Measurements from ENCODE around the gene NDUFV1.

Gene NDUFV1

DNA sequence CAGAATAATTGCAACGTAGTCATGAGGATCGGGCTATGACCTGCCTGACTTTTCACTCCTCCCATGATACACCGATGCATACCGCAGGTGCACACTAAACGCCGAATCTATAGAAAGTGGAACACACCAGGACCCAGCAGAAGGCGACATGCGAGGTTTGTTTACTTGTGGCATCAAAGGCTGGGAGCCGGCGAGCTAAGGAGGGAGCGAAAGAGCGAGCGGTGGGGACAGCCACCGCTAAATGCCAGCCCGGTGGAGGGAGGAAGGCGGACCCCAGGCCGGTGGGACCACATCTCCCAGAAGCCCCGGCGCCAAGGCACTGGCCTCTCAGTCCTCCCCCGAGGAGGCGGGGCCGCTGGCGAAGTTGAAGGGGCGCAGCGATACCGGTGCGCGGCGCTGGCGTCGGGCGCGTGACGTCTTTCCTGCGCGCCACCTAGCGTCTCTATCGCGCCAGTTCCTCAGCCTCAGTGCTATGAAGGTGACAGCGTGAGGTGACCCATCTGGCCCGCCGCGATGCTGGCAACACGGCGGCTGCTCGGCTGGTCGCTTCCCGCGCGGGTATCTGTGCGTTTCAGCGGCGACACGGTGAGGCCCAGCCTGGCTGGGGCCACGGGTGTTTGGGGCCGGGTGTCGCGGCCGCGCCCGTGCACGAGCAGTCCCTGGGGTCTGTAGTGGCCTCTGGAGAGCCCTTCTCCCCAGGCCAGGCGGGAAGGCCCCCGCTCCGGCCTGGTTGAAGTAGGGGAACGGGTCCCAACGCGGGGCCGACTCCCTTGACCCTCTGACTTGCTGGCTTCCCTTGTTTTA lies at the start of gene NDUFV1:
Gene NDUFV1, plus strand, starts transcription at position 445 of the 804 bp plus-strand sequence. Its CDS starts 69 bp downstream, at position 514.
- H3K9me3 ChIP-seq (ENCODE audit: control insufficient read depth, insufficient read depth, low read length): no peaks in the 10 kb centered on the region
- peaks cover 24% of the 10 kb centered on the region for H3K4me1 ChIP-seq (ENCODE audit: control insufficient read depth, low read length)

DNA sequence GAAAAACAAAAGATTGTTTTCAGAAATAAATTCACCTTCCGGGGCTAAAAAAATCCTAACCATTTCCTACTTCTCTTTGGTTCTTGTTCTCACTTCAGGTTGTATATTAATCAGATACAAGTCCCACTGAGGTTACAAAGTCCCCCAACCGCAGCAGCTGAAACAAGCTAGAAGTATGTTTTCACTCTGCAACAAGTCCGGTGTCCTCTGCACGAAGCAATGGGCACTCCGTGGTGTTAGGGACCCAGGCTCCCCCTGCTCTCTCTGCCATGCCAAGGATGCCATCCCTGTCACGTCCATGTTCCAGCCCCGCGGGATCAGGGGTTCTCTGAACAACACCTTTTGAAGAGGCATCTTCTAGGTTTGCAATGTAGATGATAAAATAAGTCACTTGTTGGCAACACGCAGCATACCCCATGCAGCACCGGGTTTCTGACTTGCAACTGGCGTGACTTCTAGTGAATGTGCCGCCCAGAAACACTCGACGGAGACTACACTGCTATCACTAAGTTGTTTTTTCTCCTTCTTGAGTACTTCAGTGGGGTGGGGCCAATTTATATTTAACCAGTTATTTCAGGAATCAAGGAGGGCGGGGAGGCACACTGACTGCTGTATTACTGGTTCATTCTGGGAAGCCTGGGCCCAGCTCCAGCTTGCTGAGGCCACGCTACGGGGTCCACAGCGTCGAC lies 48.5 kb upstream of the NDUFV1 start:
- Histone ChIP-seq H3K27me3 (ENCODE audit: control insufficient read depth, low read length) (peaks cover 10% of the 10 kb centered on the region), H3K27ac (ENCODE audit: low read depth, low read length) (no peak overlapping the region), H4K20me1 (ENCODE audit: control insufficient read depth, insufficient read depth, low read depth, low read length) (no peaks in the 10 kb centered on the region), H3K9me2 (replicated peaks; ENCODE audit: control insufficient read depth, low read length) (no peaks in the 10 kb centered on the region), H3F3A (ENCODE audit: control insufficient read depth, insufficient read depth) (no peaks in the 10 kb centered on the region), H3K4me2 (ENCODE audit: low read length) (peak overlapping the region; percentile 38), H3K4me3 (ENCODE audit: low read length) (peak overlapping the region; percentile 17; the same call in 1 of the 2 replicates), H3K4me1 (ENCODE audit: control insufficient read depth, low read length) (peaks cover 25% of the 10 kb centered on the region), H3K79me2 (ENCODE audit: control insufficient read depth, low read length) (no peaks in the 10 kb centered on the region), H3K36me3 (ENCODE audit: control insufficient read depth, low read length) (no peaks in the 10 kb centered on the region), H3K9me3 (ENCODE audit: control insufficient read depth, insufficient read depth, low read length) (no peaks in the 10 kb centered on the region)
- TF ChIP-seq EZH2phosphoT487 (IDR thresholded peaks at IDR 0.05; ENCODE audit: borderline replicate concordance, low read length): no peak; the same call in 1 of the 2 replicates
- TF ChIP-seq, protein P1, sequence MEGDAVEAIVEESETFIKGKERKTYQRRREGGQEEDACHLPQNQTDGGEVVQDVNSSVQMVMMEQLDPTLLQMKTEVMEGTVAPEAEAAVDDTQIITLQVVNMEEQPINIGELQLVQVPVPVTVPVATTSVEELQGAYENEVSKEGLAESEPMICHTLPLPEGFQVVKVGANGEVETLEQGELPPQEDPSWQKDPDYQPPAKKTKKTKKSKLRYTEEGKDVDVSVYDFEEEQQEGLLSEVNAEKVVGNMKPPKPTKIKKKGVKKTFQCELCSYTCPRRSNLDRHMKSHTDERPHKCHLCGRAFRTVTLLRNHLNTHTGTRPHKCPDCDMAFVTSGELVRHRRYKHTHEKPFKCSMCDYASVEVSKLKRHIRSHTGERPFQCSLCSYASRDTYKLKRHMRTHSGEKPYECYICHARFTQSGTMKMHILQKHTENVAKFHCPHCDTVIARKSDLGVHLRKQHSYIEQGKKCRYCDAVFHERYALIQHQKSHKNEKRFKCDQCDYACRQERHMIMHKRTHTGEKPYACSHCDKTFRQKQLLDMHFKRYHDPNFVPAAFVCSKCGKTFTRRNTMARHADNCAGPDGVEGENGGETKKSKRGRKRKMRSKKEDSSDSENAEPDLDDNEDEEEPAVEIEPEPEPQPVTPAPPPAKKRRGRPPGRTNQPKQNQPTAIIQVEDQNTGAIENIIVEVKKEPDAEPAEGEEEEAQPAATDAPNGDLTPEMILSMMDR (IDR thresholded peaks at IDR 0.05; ENCODE audit: low read depth, low read length, poor library complexity, severe bottlenecking): no peak

More for the DNA sequence above, at the start of gene NDUFV1:
- no peak for TF ChIP-seq EZH2phosphoT487 (IDR thresholded peaks at IDR 0.05; ENCODE audit: borderline replicate concordance, low read length)
- TF ChIP-seq, protein P1 (IDR thresholded peaks at IDR 0.05; ENCODE audit: low read depth, low read length, poor library complexity, severe bottlenecking): peak; percentile 59
- no peaks in the 10 kb centered on the region for H3K9me2 ChIP-seq (replicated peaks; ENCODE audit: control insufficient read depth, low read length)
- peaks cover 25% of the 10 kb centered on the region for H3K79me2 ChIP-seq (ENCODE audit: control insufficient read depth, low read length)
- peak within 1 kb of the TSS; percentile 87 for H3K4me2 ChIP-seq (ENCODE audit: low read length)
- no peaks in the 10 kb centered on the region for H3K27me3 ChIP-seq (ENCODE audit: control insufficient read depth, low read length)
- no peaks in the 10 kb centered on the region for H3F3A ChIP-seq (ENCODE audit: control insufficient read depth, insufficient read depth)
- H3K4me3 ChIP-seq (ENCODE audit: low read length): peak within 1 kb of the TSS; percentile 88
- peaks cover 33% of the 10 kb centered on the region for H3K36me3 ChIP-seq (ENCODE audit: control insufficient read depth, low read length)
- no peaks in the 10 kb centered on the region for H4K20me1 ChIP-seq (ENCODE audit: control insufficient read depth, insufficient read depth, low read depth, low read length)
- H3K27ac ChIP-seq (ENCODE audit: low read depth, low read length): no peak within 1 kb of the TSS

DNA sequence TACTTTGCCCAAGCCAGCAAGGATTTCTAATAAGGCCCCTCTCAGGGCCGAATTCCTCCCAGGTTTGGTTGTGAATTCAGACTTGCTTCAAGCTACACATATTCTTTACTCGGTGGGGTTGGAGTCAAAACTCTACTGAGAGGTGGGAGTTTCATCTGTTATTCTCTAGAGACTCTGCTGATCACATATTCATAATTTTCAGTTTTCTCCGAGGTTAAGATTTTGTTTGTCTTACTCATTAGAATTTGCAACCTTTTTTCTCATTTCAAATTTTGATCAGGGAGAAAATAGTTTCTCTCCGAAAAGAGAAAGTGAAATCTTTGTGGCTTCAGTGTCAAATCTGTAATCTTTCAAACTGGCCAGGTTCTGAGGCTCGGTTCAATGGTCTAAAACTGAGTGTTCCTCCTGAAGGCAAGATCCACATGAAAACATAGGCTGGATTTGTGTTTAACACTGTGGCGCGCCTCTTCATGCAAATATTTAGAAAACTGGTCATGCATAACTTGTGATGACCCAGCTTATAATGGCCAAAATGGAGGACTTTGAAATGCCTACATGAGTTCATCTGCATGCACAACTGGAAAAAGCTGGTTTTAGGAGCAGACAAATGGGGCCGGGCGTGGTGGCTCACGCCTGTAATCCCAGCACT lies 44.6 kb upstream of the NDUFV1 start:
- no peak overlapping the region for H3K27ac ChIP-seq (ENCODE audit: low read depth, low read length)
- H3K9me3 ChIP-seq (ENCODE audit: control insufficient read depth, insufficient read depth, low read length): no peaks in the 10 kb centered on the region
- H3K4me1 ChIP-seq (ENCODE audit: control insufficient read depth, low read length): peaks cover 25% of the 10 kb centered on the region
- H3K4me2 ChIP-seq (ENCODE audit: low read length): peak overlapping the region; percentile 25; the same call in 1 of the 2 replicates
- H3F3A ChIP-seq (ENCODE audit: control insufficient read depth, insufficient read depth): no peaks in the 10 kb centered on the region
- peak overlapping the region; percentile 3; the same call in 1 of the 2 replicates for H3K4me3 ChIP-seq (ENCODE audit: low read length)
- no peaks in the 10 kb centered on the region for H3K36me3 ChIP-seq (ENCODE audit: control insufficient read depth, low read length)
- peaks cover 27% of the 10 kb centered on the region for H3K27me3 ChIP-seq (ENCODE audit: control insufficient read depth, low read length)
- H4K20me1 ChIP-seq (ENCODE audit: control insufficient read depth, insufficient read depth, low read depth, low read length): no peaks in the 10 kb centered on the region
- no peaks in the 10 kb centered on the region for H3K9me2 ChIP-seq (replicated peaks; ENCODE audit: control insufficient read depth, low read length)
- TF ChIP-seq, protein P1 (IDR thresholded peaks at IDR 0.05; ENCODE audit: low read depth, low read length, poor library complexity, severe bottlenecking): no peak
- TF ChIP-seq EZH2phosphoT487 (IDR thresholded peaks at IDR 0.05; ENCODE audit: borderline replicate concordance, low read length): no peak
- H3K79me2 ChIP-seq (ENCODE audit: control insufficient read depth, low read length): no peaks in the 10 kb centered on the region
